ENCODE data around the gene LMBR1.

LMBR1 gene

GRCh38 chr7:156677374-156678054 is 215.5 kb downstream of the LMBR1 start:
- Histone ChIP-seq H2BK5ac (ENCODE audit: low read length) (no peak overlapping the region), H4K8ac (ENCODE audit: low read depth, low read length) (no peak overlapping the region), H3K4me2 (ENCODE audit: insufficient read depth, low read length, poor library complexity, severe bottlenecking) (no peak overlapping the region)

GRCh38 chr7:156676263-156676662 is 216.7 kb downstream of the LMBR1 start:
- no peak overlapping the region for H2AK5ac ChIP-seq (ENCODE audit: low read depth, low read length)
- no peak for DNase-seq (ENCODE audit: low spot score)
- no peak overlapping the region for H3K23ac ChIP-seq (ENCODE audit: low read depth, low read length, poor library complexity)
- no peak overlapping the region for H3K14ac ChIP-seq (ENCODE audit: low read length)
- H4K91ac ChIP-seq (ENCODE audit: low read depth, low read length, poor library complexity) = no peak overlapping the region
- no peak overlapping the region for H2BK15ac ChIP-seq (ENCODE audit: low read length)
- H3K18ac ChIP-seq (ENCODE audit: low read length) = no peak overlapping the region
- H2BK12ac ChIP-seq (ENCODE audit: low read length) = no peak overlapping the region
- no peak overlapping the region for H2AFZ ChIP-seq (ENCODE audit: low read length)
- no peak overlapping the region for H2BK5ac ChIP-seq (ENCODE audit: low read length)
- H3K27ac ChIP-seq (replicated peaks; ENCODE audit: low read length) = no peak overlapping the region
- H3K4me3 ChIP-seq (ENCODE audit: low read length in 2 of 2) = no peak overlapping the region
- peak overlapping the region; percentile 35 for H2BK120ac ChIP-seq (ENCODE audit: low read depth, low read length)
- no peaks in the 10 kb centered on the region for H3K79me1 ChIP-seq (ENCODE audit: low read depth, low read length)
- H3K4ac ChIP-seq (ENCODE audit: low read length) = no peak overlapping the region
- H3K9me3 ChIP-seq (replicated peaks in 1 of 2; ENCODE audit: control insufficient read depth in 2 of 2, insufficient read depth in 1 of 2, low read depth in 1 of 2, low read length in 2 of 2) = no peaks in the 10 kb centered on the region
- H3K36me3 ChIP-seq (replicated peaks in 1 of 2; ENCODE audit: control insufficient read depth in 2 of 2, insufficient read depth in 2 of 2, low read length in 2 of 2) = peaks cover 5 to 74% of the 10 kb centered on the region in 2 donors
- no peaks in the 10 kb centered on the region for H3K27me3 ChIP-seq (ENCODE audit: control insufficient read depth in 3 of 3, insufficient read depth in 3 of 3, low read depth in 1 of 3, low read length in 3 of 3)
- H3K4me2 ChIP-seq (ENCODE audit: insufficient read depth, low read length, poor library complexity, severe bottlenecking) = no peak overlapping the region
- no CpG with 5 or more reads among the region's 19 CpGs for WGBS, 2 donors (ENCODE audit: extremely low coverage in 2 of 2, insufficient read length in 2 of 2, insufficient replicate concordance in 1 of 2)
- no peak overlapping the region for H4K8ac ChIP-seq (ENCODE audit: low read depth, low read length)
- peaks cover 0 to 12% of the 10 kb centered on the region in 2 donors for H3K4me1 ChIP-seq (ENCODE audit: control insufficient read depth in 2 of 2, insufficient read depth in 1 of 2, low read depth in 1 of 2, low read length in 2 of 2)
- peak overlapping the region; percentile 26 for H3K9ac ChIP-seq (ENCODE audit: low read depth, low read length, poor library complexity)

More at GRCh38 chr7:156677374-156678054, 215.5 kb downstream of the LMBR1 start:
- no peak overlapping the region for H3K4me3 ChIP-seq (ENCODE audit: low read length in 2 of 2)
- WGBS, 2 donors (ENCODE audit: extremely low coverage in 2 of 2, insufficient read length in 2 of 2, insufficient replicate concordance in 1 of 2) = no CpG with 5 or more reads among the region's 9 CpGs
- H4K91ac ChIP-seq (ENCODE audit: low read depth, low read length, poor library complexity) = no peak overlapping the region
- no peak overlapping the region for H3K27ac ChIP-seq (replicated peaks; ENCODE audit: low read length)
- no peaks in the 10 kb centered on the region for H3K9me3 ChIP-seq (replicated peaks in 1 of 2; ENCODE audit: control insufficient read depth in 2 of 2, insufficient read depth in 1 of 2, low read depth in 1 of 2, low read length in 2 of 2)
- peaks cover 0 to 12% of the 10 kb centered on the region in 2 donors for H3K4me1 ChIP-seq (ENCODE audit: control insufficient read depth in 2 of 2, insufficient read depth in 1 of 2, low read depth in 1 of 2, low read length in 2 of 2)
- DNase-seq (ENCODE audit: low spot score) = no peak
- no peak overlapping the region for H2AFZ ChIP-seq (ENCODE audit: low read length)
- no peak overlapping the region for H3K9ac ChIP-seq (ENCODE audit: low read depth, low read length, poor library complexity)
- peak overlapping the region; percentile 15 for H3K18ac ChIP-seq (ENCODE audit: low read length)
- H3K4ac ChIP-seq (ENCODE audit: low read length) = no peak overlapping the region
- H3K23ac ChIP-seq (ENCODE audit: low read depth, low read length, poor library complexity) = no peak overlapping the region
- H2BK15ac ChIP-seq (ENCODE audit: low read length) = no peak overlapping the region
- H2BK120ac ChIP-seq (ENCODE audit: low read depth, low read length) = no peak overlapping the region
- no peak overlapping the region for H2AK5ac ChIP-seq (ENCODE audit: low read depth, low read length)
- H2BK12ac ChIP-seq (ENCODE audit: low read length) = no peak overlapping the region
- peaks cover 5 to 78% of the 10 kb centered on the region in 2 donors for H3K36me3 ChIP-seq (replicated peaks in 1 of 2; ENCODE audit: control insufficient read depth in 2 of 2, insufficient read depth in 2 of 2, low read length in 2 of 2)
- H3K79me1 ChIP-seq (ENCODE audit: low read depth, low read length) = no peaks in the 10 kb centered on the region
- no peak overlapping the region for H3K14ac ChIP-seq (ENCODE audit: low read length)
- H3K27me3 ChIP-seq (ENCODE audit: control insufficient read depth in 3 of 3, insufficient read depth in 3 of 3, low read depth in 1 of 3, low read length in 3 of 3) = no peaks in the 10 kb centered on the region

- no peaks in the 10 kb centered on the region for H3K9me3 ChIP-seq (replicated peaks in 1 of 2; ENCODE audit: control insufficient read depth in 2 of 2, insufficient read depth in 1 of 2, low read depth in 1 of 2, low read length in 2 of 2)
- H3K4me2 ChIP-seq (ENCODE audit: insufficient read depth, low read length, poor library complexity, severe bottlenecking) = no peak overlapping the region
- H4K91ac ChIP-seq (ENCODE audit: low read depth, low read length, poor library complexity) = no peak overlapping the region
- H3K23ac ChIP-seq (ENCODE audit: low read depth, low read length, poor library complexity) = no peak overlapping the region
- H4K8ac ChIP-seq (ENCODE audit: low read depth, low read length) = no peak overlapping the region
- H2BK15ac ChIP-seq (ENCODE audit: low read length) = no peak overlapping the region
- no peak overlapping the region for H3K9ac ChIP-seq (ENCODE audit: low read depth, low read length, poor library complexity)
- H3K4me3 ChIP-seq (ENCODE audit: low read length in 2 of 2) = no peak overlapping the region
- H2BK12ac ChIP-seq (ENCODE audit: low read length) = no peak overlapping the region
- peak overlapping the region; percentile 48 for H3K18ac ChIP-seq (ENCODE audit: low read length)
- peaks cover 5 to 75% of the 10 kb centered on the region in 2 donors for H3K36me3 ChIP-seq (replicated peaks in 1 of 2; ENCODE audit: control insufficient read depth in 2 of 2, insufficient read depth in 2 of 2, low read length in 2 of 2)
- no peak overlapping the region for H2BK120ac ChIP-seq (ENCODE audit: low read depth, low read length)
- H3K27me3 ChIP-seq (ENCODE audit: control insufficient read depth in 3 of 3, insufficient read depth in 3 of 3, low read depth in 1 of 3, low read length in 3 of 3) = no peaks in the 10 kb centered on the region
- H3K79me1 ChIP-seq (ENCODE audit: low read depth, low read length) = no peaks in the 10 kb centered on the region
- H2AFZ ChIP-seq (ENCODE audit: low read length) = no peak overlapping the region
- H3K4ac ChIP-seq (ENCODE audit: low read length) = no peak overlapping the region
- H3K14ac ChIP-seq (ENCODE audit: low read length) = no peak overlapping the region
- H2BK5ac ChIP-seq (ENCODE audit: low read length) = no peak overlapping the region
- WGBS, 2 donors (ENCODE audit: extremely low coverage in 2 of 2, insufficient read length in 2 of 2, insufficient replicate concordance in 1 of 2) = no CpG with 5 or more reads among the region's 9 CpGs
- H3K4me1 ChIP-seq (ENCODE audit: control insufficient read depth in 2 of 2, insufficient read depth in 1 of 2, low read depth in 1 of 2, low read length in 2 of 2) = peaks cover 0 to 12% of the 10 kb centered on the region in 2 donors
- H2AK5ac ChIP-seq (ENCODE audit: low read depth, low read length) = no peak overlapping the region
- no peak overlapping the region for H3K27ac ChIP-seq (replicated peaks; ENCODE audit: low read length)
- DNase-seq (ENCODE audit: low spot score) = no peak
These were observed 217.3 kb downstream of the LMBR1 start for GRCh38 chr7:156675721-156676120.

- Histone ChIP-seq H3K9me3 (replicated peaks in 1 of 2; ENCODE audit: control insufficient read depth in 2 of 2, insufficient read depth in 1 of 2, low read depth in 1 of 2, low read length in 2 of 2) (no peaks in the 10 kb centered on the region), H3K4me3 (ENCODE audit: low read length in 2 of 2) (no peak overlapping the region), H3K14ac (ENCODE audit: low read length) (no peak overlapping the region), H2BK120ac (ENCODE audit: low read depth, low read length) (peak overlapping the region; percentile 49), H4K91ac (ENCODE audit: low read depth, low read length, poor library complexity) (no peak overlapping the region), H3K4me1 (ENCODE audit: control insufficient read depth in 2 of 2, insufficient read depth in 1 of 2, low read depth in 1 of 2, low read length in 2 of 2) (peaks cover 0 to 12% of the 10 kb centered on the region in 2 donors), H3K36me3 (replicated peaks in 1 of 2; ENCODE audit: control insufficient read depth in 2 of 2, insufficient read depth in 2 of 2, low read length in 2 of 2) (peaks cover 6 to 62% of the 10 kb centered on the region in 2 donors), H2AFZ (ENCODE audit: low read length) (no peak overlapping the region), H3K79me1 (ENCODE audit: low read depth, low read length) (no peaks in the 10 kb centered on the region), H3K23ac (ENCODE audit: low read depth, low read length, poor library complexity) (no peak overlapping the region), H2BK5ac (ENCODE audit: low read length) (peak overlapping the region; percentile 8), H3K4ac (ENCODE audit: low read length) (no peak overlapping the region), H3K18ac (ENCODE audit: low read length) (peak overlapping the region; percentile 31), H2BK15ac (ENCODE audit: low read length) (peak overlapping the region; percentile 3), H3K4me2 (ENCODE audit: insufficient read depth, low read length, poor library complexity, severe bottlenecking) (no peak overlapping the region), H3K9ac (ENCODE audit: low read depth, low read length, poor library complexity) (no peak overlapping the region), H3K27me3 (ENCODE audit: control insufficient read depth in 3 of 3, insufficient read depth in 3 of 3, low read depth in 1 of 3, low read length in 3 of 3) (no peaks in the 10 kb centered on the region), H2AK5ac (ENCODE audit: low read depth, low read length) (peak overlapping the region; percentile 9), H2BK12ac (ENCODE audit: low read length) (peak overlapping the region; percentile 3), H4K8ac (ENCODE audit: low read depth, low read length) (no peak overlapping the region), H3K27ac (replicated peaks; ENCODE audit: low read length) (peak overlapping the region; percentile 77)
- no CpG with 5 or more reads among the region's 9 CpGs for WGBS, 2 donors (ENCODE audit: extremely low coverage in 2 of 2, insufficient read length in 2 of 2, insufficient replicate concordance in 1 of 2)
- no peak for DNase-seq (ENCODE audit: low spot score)
These were observed 219.1 kb downstream of the LMBR1 start for GRCh38 chr7:156673902-156674301.

All from neuronal stem cell (in vitro differentiated cells).